SU-DHL-6 (cell line): ENCODE measurements around the gene WDR83.

Experiments
- EZH2phosphoT487 ChIP-seq: fragments of 200-600 bp; sonication (generic), shearing (Covaris generic); conservative IDR thresholded peaks from 2 replicates; pipeline ENCODE4 v1.6.1; 2018; ENCODE audit warnings: mild to moderate bottlenecking, antibody characterized with exemption, low read length, moderate library complexity, mixed read lengths
- TF ChIP-seq, protein P1 (sequence below): fragments of 200-600 bp; sonication (generic); IDR thresholded peaks from one replicate; pipeline ENCODE4 v1.5.1; 2017; ENCODE audit warnings: antibody characterized with exemption, mild to moderate bottlenecking, low read length, moderate library complexity; ENCODE audit not compliant: insufficient read depth, poor library complexity, severe bottlenecking

DNA sequence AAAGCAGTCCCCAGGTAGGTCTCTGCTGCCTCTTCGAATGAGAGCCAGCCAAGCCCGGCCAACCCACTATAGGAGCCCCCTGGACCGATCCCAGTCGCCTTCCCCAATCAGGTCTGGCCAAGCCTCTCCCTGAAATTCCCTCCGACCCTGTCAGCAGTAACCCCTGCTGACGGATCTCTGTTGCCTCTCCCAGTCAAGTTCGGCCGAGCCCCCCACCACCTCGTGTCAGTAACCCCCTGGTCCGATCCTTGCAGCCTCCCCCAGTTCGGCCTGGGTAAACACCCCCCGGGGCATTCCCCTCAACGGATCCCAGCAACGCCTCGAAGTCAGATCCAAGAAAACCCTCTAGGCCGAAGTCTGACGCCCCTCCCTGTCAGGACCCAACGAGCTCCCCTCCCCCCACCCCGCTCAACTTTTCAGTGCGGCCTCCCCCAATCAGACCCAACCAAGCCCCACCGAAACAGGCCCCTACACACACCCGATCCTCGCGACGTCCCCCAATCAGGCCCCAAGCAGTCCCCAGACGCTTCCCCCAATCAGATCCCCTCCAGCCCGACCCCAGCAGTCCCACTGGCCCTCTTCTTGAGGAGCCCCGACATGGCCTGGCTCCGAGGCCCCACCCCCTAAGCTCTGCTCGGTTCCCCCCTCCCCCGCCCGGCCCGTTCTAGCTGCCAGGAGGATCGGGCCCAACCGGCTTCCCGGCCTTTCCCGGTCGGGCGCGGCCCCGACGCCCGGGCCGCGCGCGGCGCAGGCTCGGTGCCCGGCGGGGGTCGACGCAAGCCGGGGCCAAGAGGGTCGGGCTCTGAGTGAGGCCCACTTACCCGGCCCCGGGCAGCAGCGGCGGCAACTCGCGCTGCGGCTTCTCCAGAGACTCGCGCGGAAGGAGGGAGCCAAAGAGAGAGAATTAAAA is 55.3 kb downstream of the WDR83 start:
- TF ChIP-seq, protein P1, sequence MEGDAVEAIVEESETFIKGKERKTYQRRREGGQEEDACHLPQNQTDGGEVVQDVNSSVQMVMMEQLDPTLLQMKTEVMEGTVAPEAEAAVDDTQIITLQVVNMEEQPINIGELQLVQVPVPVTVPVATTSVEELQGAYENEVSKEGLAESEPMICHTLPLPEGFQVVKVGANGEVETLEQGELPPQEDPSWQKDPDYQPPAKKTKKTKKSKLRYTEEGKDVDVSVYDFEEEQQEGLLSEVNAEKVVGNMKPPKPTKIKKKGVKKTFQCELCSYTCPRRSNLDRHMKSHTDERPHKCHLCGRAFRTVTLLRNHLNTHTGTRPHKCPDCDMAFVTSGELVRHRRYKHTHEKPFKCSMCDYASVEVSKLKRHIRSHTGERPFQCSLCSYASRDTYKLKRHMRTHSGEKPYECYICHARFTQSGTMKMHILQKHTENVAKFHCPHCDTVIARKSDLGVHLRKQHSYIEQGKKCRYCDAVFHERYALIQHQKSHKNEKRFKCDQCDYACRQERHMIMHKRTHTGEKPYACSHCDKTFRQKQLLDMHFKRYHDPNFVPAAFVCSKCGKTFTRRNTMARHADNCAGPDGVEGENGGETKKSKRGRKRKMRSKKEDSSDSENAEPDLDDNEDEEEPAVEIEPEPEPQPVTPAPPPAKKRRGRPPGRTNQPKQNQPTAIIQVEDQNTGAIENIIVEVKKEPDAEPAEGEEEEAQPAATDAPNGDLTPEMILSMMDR: no peak
- no peak for TF ChIP-seq EZH2phosphoT487
